ENCODE data around the gene PRSS36.

Gene PRSS36

GRCh38 chr16:31094424-31095120, 55.3 kb downstream of the PRSS36 start, which contains the start of gene VKORC1:
VKORC1 (minus strand) TSS chr16:31094797; CDS start chr16:31094729, 68 bp downstream.
- peak; percentile 95 for DNase-seq

- no peak for DNase-seq
Measured at GRCh38 chr16:31094088-31094423, 55.8 kb downstream of the PRSS36 start.

- peak in 1 of 2 experiments; percentile 29 for DNase-seq
Measured at GRCh38 chr16:31093132-31093703, 56.6 kb downstream of the PRSS36 start.

- DNase-seq, result no peak
Measured at GRCh38 chr16:31092330-31092729, 57.5 kb downstream of the PRSS36 start.

- no peak for DNase-seq
Measured at GRCh38 chr16:31090540-31090939, 59.3 kb downstream of the PRSS36 start.

GRCh38 chr16:31089199-31089598, 60.7 kb downstream of the PRSS36 start:
- no peak for DNase-seq

Data from NCI-H2081 (cell line).